LoVo (cell line): ENCODE measurements around the gene RCAN1.
A peak's percentile ranks its signal among the peaks of the same experiment; 100 is the strongest.

Source experiments
- DNase-seq: peaks from one replicate; pipeline ENCODE4 v3.0.0-alpha.2; 2016; ENCODE audit warnings: low spot score

Gene RCAN1

DNA sequence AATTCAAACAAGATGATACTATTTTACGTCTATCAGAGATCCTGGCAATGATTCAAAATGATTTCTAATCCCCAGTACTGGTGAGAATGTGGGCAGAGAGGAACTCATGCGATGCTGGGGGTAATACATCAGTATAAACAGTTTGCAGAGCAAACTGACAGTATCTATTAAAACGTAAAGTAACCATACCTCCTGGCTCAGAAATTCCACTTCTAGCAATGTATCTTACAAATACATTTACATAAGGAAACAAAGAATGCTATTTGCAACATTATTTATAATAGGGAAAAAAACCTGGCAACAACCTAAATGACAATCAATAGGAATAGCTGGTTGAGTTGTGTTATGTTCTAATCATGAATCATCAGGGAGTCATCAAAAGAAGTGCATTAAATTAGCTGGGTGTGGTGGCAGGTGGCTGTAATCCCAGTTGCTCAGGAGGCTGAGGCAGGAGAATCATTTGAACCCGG, 15.9 kb downstream of the RCAN1 start:
- DNase-seq = peak; percentile 58

DNA sequence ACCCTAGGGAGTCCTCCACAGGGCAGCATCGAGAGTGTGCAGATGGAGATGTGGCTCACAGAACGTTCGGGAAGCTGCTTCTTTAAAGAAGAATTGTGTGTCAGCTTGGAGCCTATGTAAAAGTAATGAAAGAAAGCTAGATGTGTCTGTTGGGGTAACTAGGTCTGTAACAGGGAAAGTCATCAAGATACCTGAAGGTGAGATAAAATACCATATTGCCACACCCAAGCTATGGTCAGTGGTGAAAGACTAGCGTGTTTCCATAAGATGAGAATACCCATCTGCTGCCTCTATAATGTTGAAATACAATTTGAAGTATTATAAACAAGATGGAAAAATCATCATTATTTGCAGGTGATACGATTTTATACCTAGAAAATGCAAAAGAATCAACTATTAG, 17.5 kb downstream of the RCAN1 start:
- DNase-seq = no peak

DNA sequence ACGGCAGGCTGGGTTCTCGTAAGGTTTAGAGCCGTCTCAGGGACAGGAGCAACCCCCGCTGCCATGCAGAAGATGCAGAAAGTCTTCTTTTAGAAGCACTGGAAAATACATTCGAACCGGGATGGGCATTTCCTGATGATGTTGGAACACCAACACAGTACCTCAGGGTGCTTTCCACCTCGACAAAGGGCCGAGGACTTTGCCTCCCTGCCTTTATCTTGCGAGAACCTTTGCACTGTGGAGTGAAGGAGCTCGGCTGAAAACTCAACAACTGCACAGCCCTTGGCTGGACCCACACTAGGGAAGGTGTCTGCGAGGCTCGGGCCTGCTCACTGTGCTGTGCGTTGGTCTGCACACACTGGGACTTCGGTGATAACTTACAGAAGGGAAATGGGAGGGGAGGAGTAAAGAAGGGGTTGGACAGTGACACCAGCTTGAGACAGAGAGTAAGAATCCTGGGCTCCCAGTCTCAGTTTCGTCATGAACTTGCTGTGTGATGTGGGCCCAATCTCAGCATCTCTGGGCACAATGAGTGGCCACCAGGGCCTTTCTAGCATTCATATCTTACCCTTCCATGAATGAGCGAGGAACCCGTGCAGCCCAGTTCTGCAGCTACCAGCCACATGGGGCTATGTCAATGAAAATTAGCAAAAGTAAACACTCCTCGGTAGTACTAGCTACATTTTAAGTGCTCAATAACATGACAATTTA, 18.2 kb downstream of the RCAN1 start:
- DNase-seq = no peak

DNA sequence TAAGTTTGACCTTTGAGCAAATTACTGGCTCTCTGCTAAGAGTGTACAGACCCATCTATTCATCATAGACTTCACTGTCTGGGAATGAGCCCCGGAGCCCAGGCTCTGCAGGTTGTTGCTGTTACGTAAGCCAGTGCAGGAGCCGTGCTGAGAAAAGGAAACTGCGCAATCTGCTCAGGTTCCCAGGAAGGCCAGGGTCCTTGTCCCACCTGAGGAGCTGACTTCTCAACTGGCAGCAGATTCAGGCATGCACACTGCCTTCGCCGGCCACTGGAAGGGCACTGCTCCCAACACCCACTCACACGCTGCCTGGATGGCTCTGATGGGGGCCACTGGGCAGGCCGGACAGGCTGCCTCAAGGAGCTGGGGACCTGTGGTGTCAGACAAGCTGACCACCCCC, 19.5 kb downstream of the RCAN1 start:
- no peak for DNase-seq

DNA sequence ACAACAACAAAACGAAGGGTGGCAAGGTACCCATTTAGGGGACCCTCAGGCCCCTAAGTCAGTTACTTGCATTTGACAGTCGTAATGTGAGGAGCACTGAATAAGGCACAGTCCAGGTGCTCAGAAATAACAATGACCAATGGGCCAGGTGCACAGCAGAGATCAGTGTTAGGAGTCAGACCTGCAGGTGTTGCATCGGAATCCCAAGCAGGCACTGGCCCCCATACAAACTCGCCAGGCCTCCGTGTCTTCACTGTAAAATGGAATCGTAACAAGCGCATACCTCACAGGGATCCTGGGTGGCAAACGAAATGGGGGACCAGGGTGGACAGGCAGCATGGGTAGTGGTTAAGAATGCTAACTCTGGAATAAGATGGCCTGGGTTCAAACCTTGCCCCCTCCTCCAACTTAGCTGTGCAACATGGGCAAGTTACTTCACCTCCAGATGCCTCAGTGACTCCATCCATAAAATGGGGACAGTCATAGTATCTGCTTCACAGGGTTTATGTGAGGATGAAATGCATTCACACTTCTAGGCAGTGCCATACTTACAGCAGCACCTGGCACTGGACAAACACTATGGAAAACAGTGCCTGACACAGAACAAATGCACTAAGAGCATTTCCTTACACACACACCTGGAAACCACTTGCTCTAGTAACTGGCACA, 20.2 kb downstream of the RCAN1 start:
- DNase-seq = no peak

DNA sequence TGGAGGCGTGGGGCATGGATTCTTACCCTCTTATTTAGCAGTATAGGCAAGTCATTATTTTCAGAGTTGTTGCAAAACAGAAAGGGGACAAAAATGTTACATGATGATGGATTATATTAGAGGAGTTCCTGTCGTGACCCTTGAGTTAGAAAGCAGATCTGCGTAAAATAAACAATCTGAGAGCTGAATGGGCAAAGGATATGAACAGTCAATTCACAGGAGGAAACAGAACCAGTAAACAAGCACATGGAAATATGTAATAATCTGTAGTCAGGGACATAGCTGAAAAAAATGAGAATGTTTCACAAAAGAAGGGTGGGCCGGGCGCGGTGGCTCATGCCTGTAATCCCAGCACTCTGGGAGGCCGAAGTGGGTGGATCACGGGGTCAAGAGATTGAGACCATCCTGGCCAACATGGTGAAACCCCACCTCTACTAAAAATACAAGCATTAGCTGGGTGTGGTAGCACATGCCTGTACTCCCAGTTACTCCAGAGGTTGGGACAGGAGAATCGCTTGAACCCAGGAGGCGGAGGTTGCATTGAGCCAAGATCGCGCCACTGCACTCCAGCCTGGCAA, 20.9 kb downstream of the RCAN1 start:
- no peak for DNase-seq

DNA sequence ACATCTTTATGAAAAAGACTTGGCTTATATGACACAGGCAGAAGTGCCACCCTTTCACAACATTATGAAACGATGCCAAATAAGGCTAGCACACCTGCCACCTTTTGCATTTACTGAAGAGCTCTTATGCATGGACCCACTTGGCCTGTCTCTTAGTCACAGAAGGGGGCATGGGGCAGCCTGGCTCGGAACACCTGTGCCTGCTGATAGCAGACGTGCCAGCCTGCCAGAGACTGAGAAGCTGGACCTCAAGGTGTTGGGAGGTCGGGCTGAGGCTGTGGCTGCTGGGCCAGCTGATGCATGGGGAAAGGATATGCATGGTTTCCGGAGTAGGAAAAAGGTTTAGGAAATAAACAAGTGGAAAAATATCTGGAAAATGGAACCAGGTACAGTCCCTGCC, 21.5 kb downstream of the RCAN1 start:
- no peak for DNase-seq

DNA sequence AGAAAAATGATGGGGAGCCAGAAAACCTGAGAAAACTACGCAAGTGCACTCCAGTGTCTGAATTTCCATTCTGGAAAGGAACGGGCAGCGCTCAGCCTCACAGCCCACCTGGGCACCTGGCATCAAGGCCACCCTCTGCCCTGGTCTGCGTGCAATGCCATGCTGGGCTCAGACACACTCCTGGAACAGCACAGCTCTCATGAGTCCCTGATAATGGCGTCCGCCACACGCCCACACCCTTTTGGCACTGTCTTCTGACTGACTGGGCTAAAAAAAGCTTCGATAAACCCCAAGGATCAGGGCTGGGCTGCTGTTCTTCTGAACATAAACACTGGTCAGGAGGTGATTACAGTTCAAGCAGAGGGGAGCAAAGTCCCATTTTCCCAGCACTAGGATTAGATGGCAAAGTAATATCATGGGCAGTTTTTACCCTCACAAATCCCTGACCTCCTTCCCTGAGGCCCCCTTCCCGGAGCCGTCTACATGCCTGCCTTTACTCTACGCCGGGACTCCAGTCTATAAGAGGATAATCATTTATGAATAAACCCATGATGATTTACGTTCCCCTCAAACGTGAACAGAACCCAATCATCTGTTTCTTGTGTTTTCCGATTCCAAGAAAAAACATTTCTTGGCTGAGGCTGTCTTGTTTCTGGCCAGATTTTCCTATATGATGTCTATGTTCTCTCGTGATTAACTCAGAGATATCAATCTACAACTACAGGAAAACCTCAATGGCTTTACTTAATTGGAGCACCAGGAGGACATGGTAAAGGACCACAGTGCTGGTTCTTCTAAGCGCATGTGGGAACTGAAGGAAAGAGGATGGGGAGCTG, 22.6 kb downstream of the RCAN1 start:
- DNase-seq = peak; percentile 9

DNA sequence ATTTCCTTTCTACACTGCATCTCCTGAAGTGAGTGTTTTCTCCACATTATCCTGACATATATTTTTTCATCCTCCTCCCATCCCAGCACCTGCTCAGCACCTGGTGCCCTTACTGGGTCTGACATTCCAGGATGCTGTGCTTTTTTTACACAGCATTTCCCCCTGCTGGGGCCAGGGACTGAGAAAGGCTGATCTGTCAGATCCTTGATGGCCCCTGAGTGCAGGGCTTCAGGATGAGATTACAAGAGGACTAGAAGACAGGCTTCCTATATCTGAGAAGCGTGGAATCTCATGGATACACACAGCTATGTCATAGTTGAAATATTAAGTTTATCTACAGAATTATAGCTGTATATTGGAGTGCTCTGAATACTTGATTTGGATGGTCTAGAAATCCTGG, 24.4 kb downstream of the RCAN1 start:
- no peak for DNase-seq

DNA sequence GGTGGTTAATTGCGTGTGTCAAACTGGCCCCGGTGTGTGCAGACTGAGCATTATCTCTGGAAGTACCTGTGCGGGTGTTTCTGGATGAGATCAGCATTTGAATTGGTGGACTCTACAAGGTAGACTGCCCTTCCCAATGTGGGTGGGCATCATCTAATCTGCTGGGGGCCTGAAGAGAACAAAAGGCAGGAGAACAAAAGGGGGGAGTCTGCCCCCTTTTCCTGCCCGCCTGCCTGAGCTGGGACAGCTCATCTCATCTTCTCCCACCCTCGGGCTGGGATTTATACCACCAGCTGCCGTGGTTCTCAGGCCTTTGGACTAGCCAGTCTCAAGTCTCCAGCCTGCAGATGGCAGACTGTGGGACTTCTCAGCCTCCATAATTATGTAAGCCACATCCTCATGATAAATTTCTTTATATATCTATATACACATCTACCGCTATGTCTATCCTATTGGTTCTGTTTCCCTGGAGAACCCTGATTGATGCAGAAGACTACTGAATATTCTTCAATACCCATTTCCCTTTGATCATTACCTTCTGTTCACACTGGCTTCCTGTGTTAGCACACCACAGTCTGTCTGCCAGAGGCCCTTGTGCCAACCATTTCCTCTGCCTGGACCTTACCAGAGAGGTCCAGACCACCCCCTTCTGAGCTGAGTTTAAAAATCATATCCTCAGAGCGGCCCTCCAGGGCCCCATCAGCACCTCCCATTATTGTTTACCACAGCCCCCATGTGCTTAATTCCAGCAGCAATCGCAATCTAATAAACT, 25.2 kb downstream of the RCAN1 start:
- no peak for DNase-seq

DNA sequence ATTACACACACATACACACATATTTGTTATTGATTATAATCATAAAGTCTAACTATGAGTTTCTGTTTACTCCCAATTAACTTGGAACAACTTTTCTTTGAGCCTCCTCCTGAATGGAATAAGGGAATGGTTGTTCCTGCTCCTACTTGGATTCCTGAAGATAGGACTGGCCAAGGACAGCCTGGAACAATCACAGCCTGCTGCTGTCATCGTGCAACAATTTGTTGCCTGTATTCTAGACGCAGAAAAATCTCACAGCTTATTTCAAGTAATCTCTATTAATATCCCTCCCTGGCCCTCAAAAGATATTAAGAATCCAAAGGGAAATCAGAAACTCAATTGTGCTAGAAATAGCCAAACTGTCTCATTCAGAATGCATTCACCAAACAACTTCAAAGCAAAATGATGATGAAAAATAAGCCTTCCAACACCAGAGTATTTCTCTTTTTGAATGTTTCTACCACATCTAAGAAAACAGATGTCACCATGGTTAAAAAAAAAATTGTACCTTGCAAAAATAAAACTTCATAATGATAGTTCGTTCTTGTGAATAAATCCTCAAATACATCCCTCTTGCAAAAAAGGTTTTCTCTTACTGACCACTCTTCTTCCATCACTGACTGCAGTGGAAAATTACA, 30.9 kb downstream of the RCAN1 start:
- DNase-seq = no peak

DNA sequence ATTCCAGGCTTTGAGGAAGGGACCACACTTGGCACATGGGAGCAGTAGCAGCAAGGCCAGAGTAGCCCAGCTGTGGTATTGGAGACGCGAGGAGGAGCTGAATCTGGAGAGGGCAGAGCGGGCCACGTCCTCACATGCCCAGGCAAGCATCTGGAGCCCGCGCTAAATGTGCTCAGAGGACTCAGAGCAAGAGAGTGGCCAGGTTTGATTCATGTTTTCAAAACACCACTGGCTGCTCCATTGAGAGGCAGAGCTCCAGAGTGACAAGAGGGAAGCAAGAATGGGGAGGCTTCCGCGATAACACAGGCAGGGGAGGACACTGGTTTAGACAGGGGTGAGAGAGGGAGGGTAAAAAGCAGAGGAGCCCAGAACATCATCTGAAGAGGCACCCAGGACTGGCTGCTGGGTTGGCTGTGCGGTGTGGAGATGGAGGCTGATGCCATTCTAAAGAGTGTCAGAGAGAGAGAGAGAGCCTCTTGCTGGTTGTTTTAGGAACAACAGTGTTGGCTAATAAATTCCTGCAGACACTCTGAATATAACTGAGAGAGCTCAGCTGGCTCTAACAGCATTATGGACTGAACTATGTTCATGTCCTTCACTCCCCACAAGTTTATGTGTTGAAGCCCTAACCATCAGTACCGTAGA, 32.3 kb downstream of the RCAN1 start:
- no peak for DNase-seq

DNA sequence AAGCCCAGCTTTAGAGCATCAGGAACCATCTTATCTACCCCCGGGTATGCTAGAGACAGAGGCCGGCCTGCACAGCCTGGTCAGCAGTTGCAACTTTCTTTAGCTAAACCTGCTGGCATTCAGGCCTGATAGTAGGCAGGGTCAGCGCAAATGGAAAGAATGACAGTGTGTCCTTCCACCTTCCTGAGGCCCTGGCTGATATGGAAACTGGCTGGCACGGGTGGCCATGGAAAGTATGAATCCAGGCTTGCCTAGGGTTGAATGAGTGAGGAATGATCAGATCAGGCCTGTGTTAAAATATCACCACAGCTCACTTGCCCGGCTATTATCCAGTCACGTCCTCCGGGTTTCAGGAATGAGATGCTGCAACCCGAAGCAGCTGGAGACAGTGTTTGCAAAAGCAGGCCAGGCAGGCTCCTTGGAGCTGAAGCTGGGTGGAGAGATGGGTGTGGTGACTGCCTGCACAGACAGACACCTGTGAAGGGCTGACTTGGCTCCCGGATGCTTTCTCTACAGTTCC, 34.7 kb downstream of the RCAN1 start:
- DNase-seq = no peak

DNA sequence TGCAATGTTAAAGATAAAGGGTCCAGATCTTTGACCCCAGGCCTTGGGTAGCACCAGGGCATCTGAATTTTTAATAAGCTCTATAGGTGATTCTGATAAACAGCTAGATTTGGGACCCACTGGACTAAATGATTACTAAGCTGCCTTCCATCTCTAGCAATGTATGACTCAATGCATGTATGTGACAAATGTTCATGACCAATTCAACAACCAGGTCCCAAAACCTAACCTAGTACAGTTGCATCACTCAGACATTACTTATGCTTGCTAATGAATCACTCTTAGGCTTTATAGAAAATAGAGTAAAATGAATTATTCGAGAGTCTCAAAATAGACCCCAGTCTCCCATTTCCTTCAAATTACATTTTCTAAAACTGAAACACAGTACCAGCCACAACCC, 35.5 kb downstream of the RCAN1 start:
- no peak for DNase-seq

DNA sequence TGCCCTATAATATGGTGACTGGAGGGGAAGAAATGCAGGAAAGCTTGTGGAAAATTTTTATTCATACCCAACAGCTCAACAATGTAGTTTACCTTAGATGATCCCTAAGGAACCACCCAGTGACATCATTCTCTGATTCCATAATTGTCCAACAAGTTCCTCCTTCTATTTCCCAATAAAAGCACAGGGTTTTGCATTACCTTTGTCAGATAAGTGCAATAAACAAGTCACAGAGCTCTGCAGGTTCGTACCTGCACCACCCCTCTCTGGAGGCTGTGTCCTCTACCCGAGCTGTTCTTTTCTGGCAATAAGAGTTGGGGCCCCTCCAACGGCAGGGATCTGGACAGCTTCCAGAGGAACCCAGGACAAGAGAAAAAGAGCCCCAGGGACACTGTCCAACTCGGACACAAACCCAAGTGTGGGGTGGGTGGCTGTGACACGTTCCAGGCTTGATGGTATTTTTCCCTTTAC, 38.8 kb downstream of the RCAN1 start:
- DNase-seq = peak; percentile 7

DNA sequence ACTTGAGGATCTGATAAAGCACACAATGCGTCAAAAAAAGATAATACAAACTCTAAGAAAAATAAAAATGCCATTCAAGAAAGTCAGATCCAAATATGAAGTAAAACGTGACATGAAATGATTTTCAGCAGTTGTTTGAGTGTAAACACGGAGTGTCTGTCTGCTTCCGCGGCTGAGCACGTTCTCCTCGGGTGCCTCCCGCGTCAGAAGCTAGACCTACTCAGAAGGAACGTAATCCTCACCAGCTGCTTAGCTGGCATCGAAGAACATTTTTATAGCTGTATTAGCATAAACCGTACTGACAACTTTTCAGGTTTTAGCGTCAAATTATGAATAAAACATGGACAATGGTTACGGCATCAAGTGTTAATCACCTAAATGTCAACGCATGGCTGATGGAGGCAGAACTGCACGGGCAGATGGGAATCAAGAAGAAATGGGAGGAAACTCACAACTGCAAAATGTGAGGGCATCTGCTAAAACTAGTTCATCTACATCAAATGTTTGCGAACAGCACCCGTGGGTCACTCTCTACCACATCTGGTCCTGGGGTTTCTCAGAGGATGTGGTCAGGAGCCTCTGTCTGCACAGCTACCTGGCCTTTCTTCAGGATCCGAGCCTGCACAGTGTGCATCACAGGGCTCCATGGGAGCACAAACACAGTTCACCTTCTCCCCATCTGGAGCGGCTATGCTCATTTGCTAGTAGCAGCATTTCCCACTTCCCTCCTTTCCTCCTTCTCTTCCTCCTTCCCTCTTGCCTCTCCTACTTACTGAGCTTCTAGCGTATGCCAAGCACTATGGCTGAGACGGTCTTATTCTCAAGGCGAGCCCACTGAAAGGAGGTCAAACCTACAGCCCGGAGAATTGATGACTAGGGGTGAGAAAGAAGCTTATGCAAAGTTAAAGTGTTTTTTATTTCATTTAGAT, 40.0 kb downstream of the RCAN1 start:
- DNase-seq = no peak

DNA sequence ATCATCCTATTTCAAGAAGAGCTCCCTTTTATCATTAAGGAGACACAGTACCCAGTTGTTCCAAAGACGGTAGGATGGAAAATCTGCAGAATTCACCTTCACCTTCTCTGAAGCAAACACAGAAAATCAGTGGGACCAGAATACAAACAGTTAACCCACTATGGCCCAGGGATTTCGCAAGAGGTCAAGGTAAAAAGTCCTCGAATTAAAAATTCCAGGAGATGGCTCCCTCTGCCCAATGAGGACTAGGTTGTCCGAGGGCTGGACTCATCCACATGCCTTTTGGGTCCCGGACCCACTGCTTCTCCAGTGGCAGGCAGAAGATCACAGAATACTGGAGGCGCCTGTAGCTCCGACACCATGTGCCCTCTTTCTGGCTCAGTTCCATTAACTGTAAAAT, 42.9 kb downstream of the RCAN1 start:
- no peak for DNase-seq

DNA sequence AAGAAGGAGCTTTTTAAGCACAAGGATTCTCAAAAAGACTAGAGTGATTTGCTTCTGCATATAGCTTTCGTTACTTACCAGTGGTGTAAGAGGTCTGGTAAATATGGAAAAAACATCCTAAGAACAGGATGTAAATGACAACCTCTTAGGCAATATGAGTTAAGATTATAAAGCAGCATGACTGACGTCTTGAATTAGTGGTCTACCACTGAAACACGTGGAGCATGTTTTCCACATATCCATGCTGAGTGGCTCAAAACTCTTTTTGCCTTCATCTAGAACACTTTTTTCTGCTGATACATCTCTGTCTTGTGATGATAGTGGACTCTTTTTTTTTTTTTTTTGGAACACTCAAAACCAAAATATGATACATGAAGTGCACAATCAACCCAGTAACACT, 44.6 kb downstream of the RCAN1 start:
- DNase-seq = no peak

DNA sequence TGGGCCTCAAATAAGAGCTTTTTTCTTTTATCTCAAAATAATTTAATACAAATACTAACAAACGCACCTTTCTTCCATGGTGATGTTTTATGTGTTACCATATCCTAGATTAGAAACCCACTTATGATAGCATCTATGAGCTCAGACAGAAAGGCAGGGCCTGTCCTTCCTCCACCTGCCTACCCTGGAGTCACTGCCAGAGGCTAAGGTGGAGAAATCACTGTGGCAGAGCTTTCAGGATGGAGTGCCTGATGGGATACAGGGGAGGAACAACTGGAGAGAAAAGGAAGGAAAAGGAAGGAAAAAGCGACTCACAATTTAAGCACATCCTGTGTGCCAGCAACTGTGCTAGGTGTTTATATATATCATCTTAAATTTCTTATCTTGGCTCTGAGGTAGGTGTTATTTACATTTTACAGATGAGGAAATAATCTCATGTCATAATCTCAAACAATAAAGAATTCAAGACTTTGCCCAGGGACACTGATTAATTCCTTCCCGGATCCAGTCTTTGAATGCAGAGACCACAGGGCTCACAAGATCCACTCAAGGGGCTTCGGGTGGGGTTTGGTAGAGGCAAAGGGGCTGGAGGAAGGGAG, 45.4 kb downstream of the RCAN1 start:
- no peak for DNase-seq
